ENCODE data around the gene TBC1D2B.

Gene TBC1D2B

DNA sequence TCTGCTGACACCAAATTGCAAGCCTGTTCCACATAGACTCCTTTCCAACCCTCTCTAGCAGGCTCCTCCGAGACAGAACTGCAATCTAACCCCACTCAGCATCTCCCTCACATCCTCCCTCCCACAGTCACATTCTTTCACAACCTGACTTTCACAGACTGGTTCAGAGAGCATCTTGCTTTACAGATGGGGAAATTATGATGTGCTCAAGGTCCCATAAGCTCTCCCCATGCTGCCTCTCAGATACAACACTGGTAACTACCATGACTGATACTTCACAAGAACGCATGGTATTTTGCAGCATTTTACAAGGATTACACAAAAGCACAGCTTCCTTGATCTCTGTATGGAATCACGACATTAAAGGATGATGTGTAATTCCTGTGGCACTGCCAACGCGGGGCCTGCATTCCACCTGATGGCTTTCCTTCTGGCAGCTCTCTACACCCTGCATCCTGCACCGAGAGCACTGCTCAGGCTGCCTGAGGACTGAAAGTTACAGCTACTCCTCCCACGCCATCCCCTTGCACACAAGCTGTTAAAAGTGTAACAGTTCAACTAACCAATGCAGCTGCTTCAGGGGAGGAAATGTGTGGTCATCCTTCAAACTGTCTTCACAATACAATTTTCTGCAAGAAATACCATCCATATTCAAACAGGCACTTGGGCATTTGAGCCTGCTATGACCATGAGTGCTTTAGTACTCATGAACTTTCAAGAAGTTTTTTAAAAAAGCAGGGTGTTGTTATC, 27.6 kb downstream of the TBC1D2B start:
- Mint-ChIP-seq H3K9me3 (no peaks in the 10 kb centered on the region), H3K27me3 (no peaks in the 10 kb centered on the region), H3K36me3 (ENCODE audit: low read depth) (peaks cover 84% of the 10 kb centered on the region), H3K4me1 (ENCODE audit: low read depth) (peaks cover 91% of the 10 kb centered on the region), H3K27ac (peak overlapping the region; percentile 74), H3K4me3 (peak overlapping the region; percentile 11)
- intact Hi-C loops (cut with micrococcal nuclease): loop anchor here (5.0 kb wide), 1 partner anchor 37 kb away; no protein-coding TSS in a partner anchor

DNA sequence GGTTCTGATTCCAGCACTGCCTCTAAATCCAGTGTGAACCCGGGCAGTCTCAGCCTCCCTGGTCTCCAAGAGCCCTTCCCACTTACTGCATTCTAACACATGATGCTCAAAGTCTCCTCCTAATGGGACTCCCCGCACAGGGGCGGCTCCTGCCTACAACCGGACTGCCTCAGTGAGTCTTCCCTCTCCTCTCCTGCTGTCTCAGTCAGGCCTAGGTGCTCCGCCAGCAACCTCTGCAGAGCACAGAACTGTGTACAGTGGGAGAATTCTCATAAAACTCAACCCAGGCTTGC, 28.9 kb downstream of the TBC1D2B start:
- H3K27me3 Mint-ChIP-seq: no peaks in the 10 kb centered on the region
- peaks cover 91% of the 10 kb centered on the region for H3K36me3 Mint-ChIP-seq (ENCODE audit: low read depth)
- peak overlapping the region; percentile 84 for H3K27ac Mint-ChIP-seq
- no peaks in the 10 kb centered on the region for H3K9me3 Mint-ChIP-seq
- H3K4me3 Mint-ChIP-seq: no peak overlapping the region
- intact Hi-C loops (cut with micrococcal nuclease): no loop called here
- H3K4me1 Mint-ChIP-seq (ENCODE audit: low read depth): peaks cover 91% of the 10 kb centered on the region

- intact Hi-C loops (cut with micrococcal nuclease): no loop called here
- Mint-ChIP-seq H3K4me3 (peak overlapping the region; percentile 20), H3K9me3 (no peaks in the 10 kb centered on the region), H3K36me3 (ENCODE audit: low read depth) (peaks cover 91% of the 10 kb centered on the region), H3K27ac (peak overlapping the region; percentile 84), H3K27me3 (no peaks in the 10 kb centered on the region), H3K4me1 (ENCODE audit: low read depth) (peaks cover 85% of the 10 kb centered on the region)
Measured at GRCh38 chr15:78047761-78048627, 29.5 kb downstream of the TBC1D2B start.

- H3K9me3 Mint-ChIP-seq: no peaks in the 10 kb centered on the region
- peaks cover 91% of the 10 kb centered on the region for H3K36me3 Mint-ChIP-seq (ENCODE audit: low read depth)
- intact Hi-C loops (cut with micrococcal nuclease): no loop called here
- H3K27ac Mint-ChIP-seq: peak overlapping the region; percentile 84
- peaks cover 81% of the 10 kb centered on the region for H3K4me1 Mint-ChIP-seq (ENCODE audit: low read depth)
- H3K27me3 Mint-ChIP-seq: no peaks in the 10 kb centered on the region
- H3K4me3 Mint-ChIP-seq: peak overlapping the region; percentile 39
Measured at GRCh38 chr15:78046796-78047341, 30.6 kb downstream of the TBC1D2B start.

DNA sequence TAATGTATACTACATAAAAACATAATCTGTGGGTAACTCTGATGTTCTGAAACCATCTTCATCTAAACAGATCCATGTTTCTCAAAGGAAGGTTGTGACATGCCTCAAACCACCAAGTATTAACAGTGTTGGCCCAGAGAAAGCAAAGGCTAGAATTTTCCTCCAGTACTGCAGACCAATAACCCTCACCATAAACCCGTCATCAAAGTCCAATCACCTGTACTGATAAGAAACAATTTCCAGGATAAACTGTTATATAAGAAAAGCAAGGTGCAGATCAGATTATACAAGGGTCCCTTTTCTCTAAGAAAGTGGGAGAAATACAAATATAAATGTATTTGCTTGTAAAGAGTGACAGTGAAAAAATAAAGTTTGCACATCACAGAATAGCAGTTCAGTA, 32.3 kb downstream of the TBC1D2B start:
- Mint-ChIP-seq H3K9me3 (no peaks in the 10 kb centered on the region), H3K4me3 (no peak overlapping the region), H3K27me3 (no peaks in the 10 kb centered on the region), H3K36me3 (ENCODE audit: low read depth) (peaks cover 85% of the 10 kb centered on the region), H3K4me1 (ENCODE audit: low read depth) (peaks cover 73% of the 10 kb centered on the region), H3K27ac (no peak overlapping the region)
- intact Hi-C loops (cut with micrococcal nuclease): no loop called here

GRCh38 chr15:78044407-78045155, 32.9 kb downstream of the TBC1D2B start:
- no peaks in the 10 kb centered on the region for H3K27me3 Mint-ChIP-seq
- H3K27ac Mint-ChIP-seq: no peak overlapping the region
- peaks cover 73% of the 10 kb centered on the region for H3K4me1 Mint-ChIP-seq (ENCODE audit: low read depth)
- peaks cover 85% of the 10 kb centered on the region for H3K36me3 Mint-ChIP-seq (ENCODE audit: low read depth)
- no peaks in the 10 kb centered on the region for H3K9me3 Mint-ChIP-seq
- no peak overlapping the region for H3K4me3 Mint-ChIP-seq
- intact Hi-C loops (cut with micrococcal nuclease): no loop called here

GRCh38 chr15:78041946-78042345, 35.6 kb downstream of the TBC1D2B start:
- Mint-ChIP-seq H3K4me3 (no peak overlapping the region), H3K36me3 (ENCODE audit: low read depth) (peaks cover 90% of the 10 kb centered on the region), H3K9me3 (no peaks in the 10 kb centered on the region), H3K27me3 (no peaks in the 10 kb centered on the region), H3K4me1 (ENCODE audit: low read depth) (peaks cover 72% of the 10 kb centered on the region), H3K27ac (no peak overlapping the region)
- intact Hi-C loops (cut with micrococcal nuclease): no loop called here

- Mint-ChIP-seq H3K9me3 (no peaks in the 10 kb centered on the region), H3K4me3 (no peak overlapping the region), H3K4me1 (ENCODE audit: low read depth) (peaks cover 69% of the 10 kb centered on the region), H3K27ac (peak overlapping the region; percentile 80), H3K36me3 (ENCODE audit: low read depth) (peaks cover 88% of the 10 kb centered on the region), H3K27me3 (no peaks in the 10 kb centered on the region)
- intact Hi-C loops (cut with micrococcal nuclease): no loop called here
Measured at GRCh38 chr15:78040653-78041244, 36.8 kb downstream of the TBC1D2B start.

GRCh38 chr15:78038585-78039247, 38.8 kb downstream of the TBC1D2B start:
- H3K9me3 Mint-ChIP-seq: no peaks in the 10 kb centered on the region
- intact Hi-C loops (cut with micrococcal nuclease): loop anchor here (5.0 kb wide), 1 partner anchor 34 kb away; no protein-coding TSS in a partner anchor
- peaks cover 87% of the 10 kb centered on the region for H3K36me3 Mint-ChIP-seq (ENCODE audit: low read depth)
- H3K4me3 Mint-ChIP-seq: no peak overlapping the region
- H3K27ac Mint-ChIP-seq: peak overlapping the region; percentile 80
- H3K27me3 Mint-ChIP-seq: no peaks in the 10 kb centered on the region
- H3K4me1 Mint-ChIP-seq (ENCODE audit: low read depth): peaks cover 77% of the 10 kb centered on the region

DNA sequence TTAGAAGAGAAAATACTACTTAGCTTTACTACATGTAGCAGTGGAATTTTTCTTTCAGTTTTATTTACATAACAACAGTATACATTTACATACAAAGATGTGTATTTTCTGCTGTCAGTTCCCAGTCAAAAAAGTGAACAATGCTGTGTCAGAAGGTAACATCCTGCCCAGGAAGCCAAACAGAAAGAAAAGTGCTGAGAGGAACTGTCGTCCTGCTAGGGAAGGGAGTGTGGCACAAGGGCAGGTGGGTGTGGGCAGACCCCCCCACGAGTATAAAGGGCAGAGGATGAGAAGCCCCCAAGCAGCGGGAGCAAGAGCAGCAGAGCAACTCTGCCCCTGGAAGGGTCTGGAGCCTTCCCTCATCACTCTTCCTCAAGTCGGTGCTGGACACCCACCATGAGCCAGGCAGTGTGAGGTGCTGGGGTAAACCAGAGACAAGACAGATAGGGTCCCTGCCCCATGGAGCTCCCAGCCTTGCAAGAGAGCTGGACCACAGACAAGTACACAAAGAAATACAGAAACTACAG, 39.7 kb downstream of the TBC1D2B start:
- intact Hi-C loops (cut with micrococcal nuclease): loop anchor here (5.0 kb wide), 1 partner anchor 34 kb away; no protein-coding TSS in a partner anchor
- H3K4me1 Mint-ChIP-seq (ENCODE audit: low read depth): peaks cover 82% of the 10 kb centered on the region
- peak overlapping the region; percentile 62 for H3K4me3 Mint-ChIP-seq

DNA sequence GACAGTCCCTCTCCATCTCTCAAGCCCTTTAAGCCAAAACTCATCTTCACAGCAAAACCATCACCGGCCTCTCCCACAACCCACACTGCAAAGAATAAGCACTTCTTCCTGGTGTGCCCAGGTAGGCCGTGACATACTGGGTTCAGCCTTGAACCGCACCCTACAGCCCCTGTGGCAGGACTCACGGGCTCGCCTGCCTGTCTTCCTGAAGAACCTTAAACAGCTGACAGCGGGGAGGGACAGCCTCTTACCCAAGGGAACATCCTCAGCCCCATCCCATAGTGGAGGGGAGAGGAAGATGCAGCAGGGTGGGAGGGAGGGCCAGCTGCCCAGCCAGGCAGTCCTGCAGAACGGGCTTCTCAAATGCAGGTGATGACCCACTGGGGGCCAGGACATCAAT, 40.2 kb downstream of the TBC1D2B start:
- H3K9me3 Mint-ChIP-seq: no peaks in the 10 kb centered on the region
- intact Hi-C loops (cut with micrococcal nuclease): loop anchor here (5.0 kb wide), 1 partner anchor 35 kb away; no protein-coding TSS in a partner anchor
- H3K4me3 Mint-ChIP-seq: no peak overlapping the region
- peaks cover 82% of the 10 kb centered on the region for H3K4me1 Mint-ChIP-seq (ENCODE audit: low read depth)
- H3K36me3 Mint-ChIP-seq (ENCODE audit: low read depth): peaks cover 87% of the 10 kb centered on the region
- H3K27me3 Mint-ChIP-seq: no peaks in the 10 kb centered on the region
- H3K27ac Mint-ChIP-seq: peak overlapping the region; percentile 7

More for the DNA sequence above, 39.7 kb downstream of the TBC1D2B start:
- no peaks in the 10 kb centered on the region for H3K27me3 Mint-ChIP-seq
- H3K9me3 Mint-ChIP-seq: no peaks in the 10 kb centered on the region
- peak overlapping the region; percentile 80 for H3K27ac Mint-ChIP-seq
- peaks cover 87% of the 10 kb centered on the region for H3K36me3 Mint-ChIP-seq (ENCODE audit: low read depth)

GRCh38 chr15:78035861-78036476, 41.5 kb downstream of the TBC1D2B start:
- Mint-ChIP-seq H3K9me3 (no peaks in the 10 kb centered on the region), H3K4me1 (ENCODE audit: low read depth) (peaks cover 89% of the 10 kb centered on the region), H3K27me3 (no peaks in the 10 kb centered on the region), H3K4me3 (no peak overlapping the region), H3K36me3 (ENCODE audit: low read depth) (peaks cover 89% of the 10 kb centered on the region), H3K27ac (peak overlapping the region; percentile 86)
- intact Hi-C loops (cut with micrococcal nuclease): loop anchor here (5.0 kb wide), 1 partner anchor 36 kb away; no protein-coding TSS in a partner anchor

All from dendritic cell treated with granulocyte-macrophage colony-stimulating factor and Interleukin-4, amounts not matched to agents 40 ng/mL and 50 ng/mL, for 4 days (primary cell).